Vagina (tissue), 2 donors: ENCODE results near the gene UROS.

Experiments used
- CTCF ChIP-seq, 3 experiments: fragments of 450-650 bp in 2 of 3; fragments of 200-600 bp in 1 of 3; sonication (generic) in 1 of 3; IDR thresholded peaks; one replicate each; pipeline ENCODE4 v1.5.1; 2017 to 2019; ENCODE audit warnings: antibody characterized with exemption in 3 of 3, mild to moderate bottlenecking in 2 of 3, moderate library complexity in 2 of 3
- POLR2AphosphoS5 ChIP-seq, 2 donors: sonication (generic); formaldehyde crosslinking; IDR thresholded peaks; one replicate each; pipeline ENCODE4 v1.9.0; 2017; ENCODE audit warnings: antibody characterized with exemption in 2 of 2, mild to moderate bottlenecking in 2 of 2, low read depth in 1 of 2; ENCODE audit not compliant: insufficient read depth in 1 of 2

- TF ChIP-seq CTCF (IDR thresholded peaks at IDR 0.05) (no peak), POLR2AphosphoS5 (IDR thresholded peaks at IDR 0.05; ENCODE audit: insufficient read depth in 1 of 2, low read depth in 1 of 2) (no peak)
Measured at GRCh38 chr10:125772864-125773180, 50.2 kb downstream of the UROS start.
